Immature natural killer cell (primary cell): ENCODE results near the gene LAGE3. TPM values are rescaled to one million over a fixed set of nuclear protein-coding genes. Genes with fewer than 3 reads are reported as not detected.

Experiments used
- polyA plus RNA-seq, 3 donors: library from polyadenylated mRNA; unstranded; fragments of 300-500 nt; fragmentation: Illumina TruSeq; gene quantifications; one replicate each; pipeline ENCODE4 v1.2.3, GENCODE V29; 2021

The LAGE3 gene
- polyA plus RNA-seq, 3 donors from 2014 or later, result 30.5 to 65.0 (median 52.4) TPM

Other genes starting within 250 kb of the LAGE3 start
- under 1 TPM in 2 of 3 donors, not detected in 1; 0.16 to 0.19 TPM for gene OPN1MW3, start 221.7 kb downstream of the LAGE3 start, polyA plus RNA-seq
- under 1 TPM in 1 of 3 donors, not detected in 2; 0.46 TPM for gene TEX28, start 184.2 kb downstream of the LAGE3 start, polyA plus RNA-seq
- 100 to 1,000 TPM in 1 of 3 donors, 10 to 100 TPM in 2; 58.7 to 282 (median 69.8) TPM for gene TKTL1, start 183.5 kb downstream of the LAGE3 start, polyA plus RNA-seq
- gene FLNA, start 104.6 kb downstream of the LAGE3 start, polyA plus RNA-seq, result 1,000 to 10,000 TPM in 1 of 3 donors, 100 to 1,000 TPM in 2; 135 to 1,231 (median 241) TPM
- 10 to 100 TPM; 27.2 to 31.2 (median 28.9) TPM for gene EMD, start 100.0 kb downstream of the LAGE3 start, polyA plus RNA-seq
- gene RPL10, start 80.9 kb downstream of the LAGE3 start, polyA plus RNA-seq, result 1,000 to 10,000 TPM; 2,085 to 3,021 (median 2,819) TPM
- gene DNASE1L1, start 70.0 kb downstream of the LAGE3 start, polyA plus RNA-seq, result 10 to 100 TPM; 14.1 to 21.1 (median 17.8) TPM
- gene TAFAZZIN, start 67.7 kb downstream of the LAGE3 start, polyA plus RNA-seq, result 10 to 100 TPM; 24.9 to 39.2 (median 32.4) TPM
- 100 to 1,000 TPM in 2 of 3 donors, 10 to 100 TPM in 1; 98.3 to 193 (median 154) TPM for gene ATP6AP1, start 50.6 kb downstream of the LAGE3 start, polyA plus RNA-seq
- gene GDI1, start 42.1 kb downstream of the LAGE3 start, polyA plus RNA-seq, result 10 to 100 TPM; 20.9 to 37.8 (median 29.2) TPM
- 10 to 100 TPM; 45.2 to 63.3 (median 53.3) TPM for gene FAM50A, start 35.1 kb downstream of the LAGE3 start, polyA plus RNA-seq
- gene PLXNA3, start 21.0 kb downstream of the LAGE3 start, polyA plus RNA-seq, result 1 to 10 TPM in 1 of 3 donors, under 1 TPM in 1, not detected in 1; 0.20 to 1.4 TPM
- gene UBL4A, start 7.3 kb upstream of the LAGE3 start, polyA plus RNA-seq, result 10 to 100 TPM; 56.3 to 68.9 (median 61.2) TPM
- gene SLC10A3, start 11.3 kb upstream of the LAGE3 start, polyA plus RNA-seq, result 100 to 1,000 TPM in 1 of 3 donors, 10 to 100 TPM in 2; 53.1 to 110 (median 91.1) TPM
- gene FAM3A, start 37.0 kb upstream of the LAGE3 start, polyA plus RNA-seq, result 10 to 100 TPM; 27.1 to 31.3 (median 30.1) TPM
- 10 to 100 TPM; 10.5 to 24.9 (median 12.1) TPM for gene G6PD, start 67.6 kb upstream of the LAGE3 start, polyA plus RNA-seq
- gene IKBKG, start 68.3 kb upstream of the LAGE3 start, polyA plus RNA-seq, result 10 to 100 TPM; 41.4 to 69.4 (median 45.9) TPM
- not detected for gene CTAG1A, start 105.9 kb upstream of the LAGE3 start, polyA plus RNA-seq
- gene CTAG1B, start 140.0 kb upstream of the LAGE3 start, polyA plus RNA-seq, result not detected
- gene CTAG2, start 174.3 kb upstream of the LAGE3 start, polyA plus RNA-seq, result not detected